NCI-H524 treated with DMSO at 0.1 percent for 48 hours (cell line): ENCODE data around the gene PGD.
"Not testable (repeated sequence)": the region's sequence is repeated elsewhere in the genome, so short reads cannot be mapped to it uniquely, and the experiment has no call there.

ENCODE experiments used
- DNase-seq: peaks from one replicate; lab custom pipeline; 2025; lab: John Stamatoyannopoulos, UW

Gene PGD

DNA sequence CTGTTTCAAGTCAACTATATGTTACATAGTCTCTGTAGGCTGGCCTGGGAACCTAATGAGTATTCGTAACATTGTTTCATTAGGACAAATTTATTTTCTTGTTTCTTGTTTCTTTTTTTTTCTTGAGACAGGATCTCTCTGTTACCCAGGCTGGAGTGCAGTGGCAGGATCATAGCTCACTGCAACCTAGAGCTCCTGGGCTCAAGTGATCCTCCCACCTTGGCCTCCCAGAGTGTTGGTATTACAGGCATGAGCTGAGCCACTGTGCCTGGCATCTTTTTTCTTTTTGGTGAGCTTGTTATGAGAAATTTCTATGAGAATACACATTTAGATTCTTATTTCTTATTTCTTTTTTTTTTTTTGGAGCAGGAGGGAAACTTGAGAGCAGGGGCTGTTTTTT, 38.2 kb downstream of the PGD start:
- DNase-seq: no peak

DNA sequence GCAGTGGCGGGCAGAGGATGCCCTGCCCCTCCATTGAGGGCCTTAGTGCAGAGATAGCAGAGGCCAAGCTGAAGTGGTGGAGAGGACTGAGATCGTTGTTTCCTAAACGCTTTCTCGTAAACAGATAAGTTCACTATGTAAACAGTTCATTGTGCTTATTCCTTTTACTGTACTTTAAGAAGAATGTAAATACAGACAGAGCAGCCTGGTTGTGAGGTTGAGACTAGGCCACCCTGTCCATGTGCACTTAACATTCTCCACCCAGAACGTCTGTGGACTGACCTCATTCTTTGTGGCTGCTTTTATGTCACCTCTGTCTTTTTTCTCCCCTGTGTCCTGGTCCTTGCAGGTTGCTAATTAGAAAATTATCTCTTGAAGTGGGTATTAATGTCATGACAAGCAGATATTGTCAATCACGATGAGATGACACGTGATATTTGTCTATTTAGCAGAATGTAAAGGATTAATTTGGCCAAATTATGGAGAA, 39.9 kb downstream of the PGD start:
- no peak for DNase-seq

DNA sequence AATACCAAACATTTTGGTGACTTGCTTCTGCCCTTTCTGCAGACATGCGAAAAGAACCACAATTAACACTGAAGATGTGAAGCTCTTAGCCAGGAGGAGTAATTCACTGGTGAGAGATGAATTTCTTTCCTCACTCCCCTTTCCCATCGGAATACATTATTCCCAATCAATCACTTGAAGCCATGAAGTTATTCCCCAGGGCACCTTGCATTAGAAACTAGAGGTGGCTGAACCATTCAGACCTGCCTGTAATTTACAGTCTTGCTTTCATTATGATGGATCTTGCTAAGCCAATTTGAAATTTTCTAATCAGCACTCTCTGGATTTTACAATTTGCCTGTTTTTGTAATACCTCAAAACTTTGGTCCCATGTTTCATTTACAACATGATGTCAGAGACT, 41.4 kb downstream of the PGD start:
- no peak for DNase-seq

DNA sequence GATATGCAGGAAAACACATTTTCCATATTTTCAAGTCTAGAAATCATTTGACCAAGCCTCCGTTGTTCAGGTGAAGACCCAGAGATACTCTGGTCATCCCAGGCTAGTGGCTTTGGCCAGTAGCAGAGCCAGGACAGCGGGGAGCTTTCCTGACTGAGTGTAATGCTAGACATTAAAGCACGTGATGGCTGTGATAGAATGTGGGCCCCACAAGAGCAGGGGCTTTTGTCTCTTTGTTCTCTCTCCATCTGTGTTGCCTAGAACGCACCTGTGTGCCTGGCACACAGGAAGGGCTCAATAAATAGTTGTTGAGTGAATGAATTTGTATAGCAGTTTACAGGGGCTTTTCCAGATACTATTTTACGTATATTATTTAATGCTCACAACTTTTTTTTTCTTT, 41.9 kb downstream of the PGD start:
- DNase-seq: no peak

DNA sequence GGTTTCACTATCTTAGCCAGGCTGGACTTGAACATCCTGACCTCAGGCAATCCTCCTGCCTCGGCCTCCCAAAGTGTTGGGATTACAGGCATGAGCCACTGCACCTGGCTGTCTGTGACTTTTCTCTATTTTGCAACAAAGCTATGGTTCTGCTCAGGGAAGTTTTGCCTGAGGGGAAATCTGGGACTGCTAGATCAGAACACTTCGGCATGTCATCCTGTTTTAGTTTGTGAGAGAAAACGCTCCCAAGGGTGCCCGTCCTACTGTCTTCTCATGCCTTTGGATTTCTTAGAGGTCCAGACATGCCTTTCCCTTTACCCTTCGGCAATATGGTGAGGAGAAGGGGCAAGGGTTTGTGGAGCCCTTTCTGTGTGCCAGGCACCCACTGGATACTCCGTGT, 45.4 kb downstream of the PGD start:
- no peak for DNase-seq

DNA sequence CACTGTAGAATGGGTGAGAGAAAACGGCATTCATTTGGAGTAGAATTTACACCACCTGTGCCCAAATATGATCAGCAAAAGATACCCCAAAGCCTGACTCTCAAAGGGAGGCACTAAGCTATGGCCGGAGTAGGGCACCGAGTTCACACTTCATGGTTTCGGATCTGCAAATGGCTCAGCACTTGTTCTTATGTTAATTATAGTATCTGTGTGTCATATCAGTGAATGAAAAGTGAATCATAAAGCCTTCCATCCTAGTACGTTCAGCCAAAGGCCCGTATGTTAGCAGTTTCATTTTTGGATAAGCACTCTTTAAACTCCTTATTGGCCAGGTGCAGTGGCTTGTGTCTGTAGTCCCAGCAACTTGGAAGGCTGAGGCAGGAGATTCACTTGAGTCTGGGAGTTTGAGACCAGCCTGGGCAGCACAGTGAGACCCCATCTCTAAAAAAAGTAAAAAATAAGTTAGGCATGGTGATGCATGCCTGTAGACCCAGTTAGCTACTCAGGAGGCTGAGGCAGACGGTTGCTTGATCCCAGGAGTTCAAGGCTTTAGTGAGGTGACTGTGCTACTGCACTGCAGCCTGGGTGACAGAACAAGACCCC, 46.0 kb downstream of the PGD start:
- no peak for DNase-seq

DNA sequence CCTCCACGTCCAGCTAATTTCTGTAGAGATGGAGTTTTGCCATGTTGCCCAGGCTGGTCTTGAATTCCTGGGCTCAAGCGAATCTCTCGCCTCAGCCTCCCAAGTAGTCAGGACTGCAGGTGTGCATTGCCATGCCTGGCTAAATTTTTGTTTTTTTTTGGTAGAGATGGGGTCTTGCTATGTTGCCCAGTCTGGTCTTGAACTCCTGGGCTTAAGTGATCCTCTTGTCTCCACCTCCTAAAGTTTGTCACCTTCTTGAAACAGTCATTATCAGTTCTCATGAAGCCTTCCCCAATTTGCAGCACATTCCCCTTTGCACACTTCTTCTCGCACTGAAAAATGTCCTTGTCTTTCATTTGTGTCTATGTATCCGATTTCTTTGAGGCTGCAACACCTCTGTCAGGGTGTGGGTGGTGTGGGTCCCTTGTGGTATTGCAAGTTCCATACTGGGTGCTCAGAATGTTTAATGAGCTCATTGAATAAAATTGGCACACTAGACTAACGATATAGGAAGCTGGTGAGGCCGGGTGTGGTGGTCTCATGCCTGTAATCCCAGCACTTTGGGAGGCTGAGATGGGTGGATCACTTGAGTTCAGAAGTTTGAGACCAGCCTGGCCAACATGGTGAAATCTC, 48.0 kb downstream of the PGD start:
- no peak for DNase-seq

DNA sequence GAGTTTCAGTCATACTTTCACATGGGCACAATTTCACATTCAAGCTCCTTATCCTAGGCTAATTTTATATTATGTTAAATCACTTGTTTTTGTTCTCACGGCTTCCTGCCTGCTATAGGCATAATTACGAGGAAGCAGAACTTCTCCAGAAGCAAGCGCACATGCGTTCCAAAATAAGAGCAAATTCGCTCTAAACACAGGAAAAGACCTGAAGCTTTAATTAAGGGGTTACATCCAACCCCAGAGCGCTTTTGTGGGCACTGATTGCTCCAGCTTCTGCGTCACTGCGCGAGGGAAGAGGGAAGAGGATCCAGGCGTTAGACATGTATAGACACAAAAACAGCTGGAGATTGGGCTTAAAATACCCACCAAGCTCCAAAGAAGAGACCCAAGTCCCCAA, 50.9 kb downstream of the PGD start, which contains the start of gene CORT:
Gene CORT (plus strand): TSS at position 281 of the 400 bp plus-strand sequence. CDS start 193 bp downstream, outside the sequence.
- DNase-seq: no peak

DNA sequence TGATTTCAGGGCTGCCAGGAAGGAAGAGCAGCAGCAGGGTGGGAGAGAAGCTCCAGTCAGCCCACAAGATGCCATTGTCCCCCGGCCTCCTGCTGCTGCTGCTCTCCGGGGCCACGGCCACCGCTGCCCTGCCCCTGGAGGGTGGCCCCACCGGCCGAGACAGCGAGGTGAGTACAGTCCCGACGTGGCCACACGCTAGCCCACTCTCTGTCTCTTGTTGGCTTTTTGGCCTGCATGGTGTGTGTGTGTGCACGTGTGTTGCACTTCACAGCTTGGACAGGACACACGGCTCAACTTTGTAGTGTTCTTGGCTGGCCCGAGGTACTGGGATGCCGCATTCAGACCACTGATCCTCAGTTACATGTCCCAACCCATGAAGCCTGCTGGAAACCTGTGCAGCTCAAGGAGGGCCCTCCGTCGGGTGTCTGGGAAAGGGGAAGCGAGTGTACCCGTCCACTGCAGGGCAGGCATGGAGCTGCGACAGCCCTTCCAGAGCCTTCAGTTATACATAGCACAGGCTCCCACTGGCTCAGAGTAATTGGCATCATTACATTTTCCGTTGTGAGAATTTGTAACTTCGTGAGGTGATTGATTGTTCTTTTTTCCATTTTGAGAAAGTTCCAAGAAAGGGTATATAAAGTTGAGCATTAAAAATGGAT, 51.4 kb downstream of the PGD start:
- no peak for DNase-seq

DNA sequence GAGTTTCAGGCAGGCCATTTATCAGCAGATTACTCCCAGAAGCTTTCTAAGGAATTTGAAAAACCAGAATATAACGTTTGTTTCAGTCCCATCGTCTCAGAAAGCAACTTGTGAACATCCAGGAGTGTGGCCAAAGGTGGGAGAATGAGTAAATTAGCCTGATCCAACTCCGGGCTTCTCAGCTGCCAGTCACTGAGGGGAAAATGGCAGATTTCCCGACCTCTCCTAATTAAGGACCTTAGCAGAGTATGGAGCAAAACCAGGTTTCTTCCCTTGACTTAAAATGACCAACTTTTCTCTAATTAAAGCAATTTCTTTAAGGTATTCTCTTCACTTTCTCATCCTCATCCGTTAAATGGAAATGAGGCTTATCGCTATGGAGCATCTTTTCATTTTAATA, 52.0 kb downstream of the PGD start:
- no peak for DNase-seq

DNA sequence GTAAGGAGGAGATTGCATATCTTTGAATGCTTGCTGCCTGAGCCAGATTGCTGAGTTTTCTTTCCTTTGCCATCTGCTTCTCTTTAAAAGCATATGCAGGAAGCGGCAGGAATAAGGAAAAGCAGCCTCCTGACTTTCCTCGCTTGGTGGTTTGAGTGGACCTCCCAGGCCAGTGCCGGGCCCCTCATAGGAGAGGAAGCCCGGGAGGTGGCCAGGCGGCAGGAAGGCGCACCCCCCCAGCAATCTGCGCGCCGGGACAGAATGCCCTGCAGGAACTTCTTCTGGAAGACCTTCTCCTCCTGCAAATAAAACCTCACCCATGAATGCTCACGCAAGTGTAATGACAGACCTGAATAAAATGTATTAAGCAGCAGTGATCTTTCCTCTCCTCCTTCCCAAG, 52.4 kb downstream of the PGD start:
- no peak for DNase-seq

DNA sequence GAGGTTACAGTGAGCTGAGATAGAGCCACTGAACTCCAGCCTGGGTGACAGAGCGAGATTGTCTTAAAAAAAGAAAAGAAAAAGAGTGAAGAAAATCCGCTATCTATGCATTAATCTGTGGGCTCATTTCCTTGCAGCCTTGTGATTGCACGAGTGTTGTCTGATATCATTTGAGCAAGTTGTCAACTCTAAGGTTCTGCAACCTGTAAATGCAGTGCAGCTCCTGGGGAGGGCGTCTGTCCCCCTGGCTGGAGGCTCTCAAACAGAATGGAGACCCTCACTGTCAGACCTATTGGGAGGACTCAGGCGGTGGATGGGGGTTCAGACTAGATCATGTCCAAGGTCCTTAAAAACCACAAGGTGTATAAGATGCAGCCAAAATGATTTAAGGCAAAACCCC, 57.2 kb downstream of the PGD start:
- DNase-seq: no peak

DNA sequence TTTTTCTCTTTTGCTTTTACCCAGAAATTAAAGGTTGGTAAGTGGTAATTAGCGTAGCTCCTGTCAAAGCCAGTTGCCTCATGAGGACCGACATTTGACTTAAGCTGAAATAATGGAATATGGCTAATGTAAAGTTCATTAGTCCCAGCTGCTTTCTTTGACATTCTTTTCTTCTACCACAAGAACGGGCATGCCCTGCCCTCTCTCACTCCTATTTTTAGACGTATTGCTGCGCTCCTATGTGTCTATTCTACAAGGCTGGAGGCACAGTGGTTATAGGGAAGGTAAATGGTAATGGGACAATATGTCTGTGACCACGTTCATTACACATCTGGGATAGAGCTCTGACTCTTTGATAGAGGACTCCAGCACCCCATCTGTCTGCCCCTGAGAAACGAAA, 57.8 kb downstream of the PGD start:
- DNase-seq: no peak

DNA sequence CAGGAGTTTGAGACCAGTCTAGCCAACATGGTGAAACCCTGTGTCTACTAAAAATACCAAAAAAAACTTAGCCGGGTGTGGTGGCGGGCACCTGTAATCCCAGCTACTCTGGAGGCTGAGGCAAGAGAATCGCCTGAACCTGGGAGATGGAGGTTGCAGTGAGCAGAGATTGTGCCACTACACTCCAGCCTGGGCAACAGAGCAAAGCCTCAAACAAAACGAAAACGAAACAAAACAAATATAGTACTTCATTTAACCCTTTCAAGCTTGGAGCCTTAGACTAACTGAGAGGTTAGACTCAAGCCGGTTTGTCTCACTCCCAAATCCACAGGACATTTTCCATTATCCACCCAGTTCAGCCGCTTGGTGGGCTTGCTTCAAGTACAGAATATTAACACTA, 58.6 kb downstream of the PGD start:
- not testable (repeated sequence) for DNase-seq

DNA sequence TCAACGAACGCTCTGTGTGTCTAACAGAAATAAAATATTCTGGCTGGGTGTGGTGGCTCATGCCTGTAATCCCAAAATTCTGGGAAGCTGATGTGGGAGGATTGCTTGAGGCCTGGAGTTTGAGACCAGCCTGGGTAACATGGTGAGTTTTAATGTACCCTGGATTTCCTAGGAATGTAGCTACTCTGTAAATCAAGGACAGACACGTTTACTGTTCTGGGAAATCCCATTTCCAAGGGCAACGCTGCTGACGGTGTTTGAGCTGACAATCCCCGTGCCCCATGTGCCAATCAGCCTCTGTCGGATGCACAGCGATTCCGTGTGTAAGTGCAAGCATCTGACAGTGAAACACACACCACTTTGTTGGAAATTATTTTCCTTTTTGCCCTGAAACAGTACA, 59.0 kb downstream of the PGD start:
- DNase-seq: no peak

DNA sequence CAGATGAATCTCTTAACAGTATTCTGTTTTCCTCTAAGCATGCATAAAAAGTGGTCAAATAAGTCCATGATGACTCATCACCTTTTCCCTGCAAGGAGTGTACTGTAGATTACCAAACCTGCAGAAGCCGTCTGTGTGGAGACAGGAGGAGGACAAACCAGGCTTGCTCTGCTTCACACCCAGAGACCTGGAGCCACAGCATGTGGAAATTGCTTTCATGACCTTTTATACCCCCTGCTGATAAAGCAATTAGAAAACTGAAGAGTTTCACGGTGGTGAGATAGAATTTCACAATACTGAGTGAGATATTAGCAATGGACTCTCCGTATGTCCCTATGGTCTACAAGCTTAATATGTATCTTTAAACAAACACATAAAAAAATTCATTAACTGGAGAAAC, 60.3 kb downstream of the PGD start:
- no peak for DNase-seq

DNA sequence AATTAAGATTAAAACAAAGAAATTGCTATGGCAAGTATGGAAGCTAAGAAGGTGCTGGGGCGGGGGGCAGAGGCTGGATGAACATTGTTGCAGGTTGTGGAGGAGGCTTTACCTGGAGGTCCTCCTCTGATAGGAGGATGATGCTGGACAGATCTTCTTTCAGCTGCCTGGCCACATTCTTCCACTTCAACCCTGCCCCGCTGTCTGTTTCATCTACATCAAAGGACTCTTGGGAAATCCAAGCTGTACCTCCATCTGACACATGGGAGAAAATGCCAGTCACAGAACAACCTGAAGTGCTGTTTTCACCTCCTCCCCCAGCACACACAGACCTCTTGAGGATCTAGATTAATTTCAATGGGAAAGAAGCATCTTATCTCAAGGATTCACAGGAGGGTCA, 68.2 kb downstream of the PGD start:
- DNase-seq: no peak

DNA sequence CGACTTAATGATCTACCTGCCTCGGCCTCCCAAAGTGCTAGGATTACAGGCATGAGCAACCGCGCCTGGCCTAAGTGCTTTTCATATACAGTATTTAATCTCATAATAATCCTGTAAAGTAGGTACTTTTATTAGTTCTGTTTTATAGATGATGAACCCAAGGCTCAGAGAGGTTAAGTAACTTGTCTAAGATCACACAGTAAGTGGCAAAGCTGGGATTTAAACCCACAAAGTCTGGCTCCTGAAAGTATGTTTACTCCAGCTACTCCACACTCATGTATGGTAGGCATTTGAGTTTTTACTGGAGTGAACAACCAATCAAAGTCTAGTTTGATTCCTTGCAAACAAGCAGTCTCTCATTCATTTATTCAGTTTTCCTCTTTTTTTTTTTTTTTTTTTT, 71.2 kb downstream of the PGD start:
- DNase-seq: no peak
